HUES48 (cell line): ENCODE measurements around the gene LYZL6.
"Not testable (repeated sequence)": the region's sequence is repeated elsewhere in the genome, so short reads cannot be mapped to it uniquely, and the experiment has no call there.

Experiments used
- H3K27ac ChIP-seq: one replicate; pipeline ENCODE4 v1.7.0; 2013; ENCODE audit warnings: low read depth, low read length, inconsistent platforms
- H3K27me3 ChIP-seq: 2 replicates; pipeline ENCODE4 v1.6.1; 2013; ENCODE audit warnings: mild to moderate bottlenecking, low read length; ENCODE audit not compliant: control insufficient read depth, insufficient read depth
- H3K36me3 ChIP-seq: 2 replicates; pipeline ENCODE4 v1.6.1; 2013; ENCODE audit warnings: low read length; ENCODE audit not compliant: control insufficient read depth, insufficient read depth
- H3K4me1 ChIP-seq: 2 replicates; pipeline ENCODE4 v1.6.1; 2013; ENCODE audit warnings: mild to moderate bottlenecking, low read length; ENCODE audit not compliant: control insufficient read depth, insufficient read depth
- H3K4me3 ChIP-seq: 2 replicates; pipeline ENCODE4 v1.5.1; 2013; ENCODE audit warnings: mild to moderate bottlenecking, low read depth, low read length
- H3K9ac ChIP-seq: 2 replicates; pipeline ENCODE4 v1.6.1; 2013; ENCODE audit warnings: mild to moderate bottlenecking, low read depth, low read length, moderate library complexity
- H3K9me3 ChIP-seq: 2 replicates; pipeline ENCODE4 v1.6.1; 2013; ENCODE audit warnings: low read length; ENCODE audit not compliant: control insufficient read depth, insufficient read depth

The LYZL6 gene

GRCh38 chr17:35947156-35947585 is 3.7 kb upstream of the LYZL6 start:
- no peak overlapping the region for H3K9ac ChIP-seq
- no peak overlapping the region for H3K27ac ChIP-seq
- no peak overlapping the region for H3K4me3 ChIP-seq

DNA sequence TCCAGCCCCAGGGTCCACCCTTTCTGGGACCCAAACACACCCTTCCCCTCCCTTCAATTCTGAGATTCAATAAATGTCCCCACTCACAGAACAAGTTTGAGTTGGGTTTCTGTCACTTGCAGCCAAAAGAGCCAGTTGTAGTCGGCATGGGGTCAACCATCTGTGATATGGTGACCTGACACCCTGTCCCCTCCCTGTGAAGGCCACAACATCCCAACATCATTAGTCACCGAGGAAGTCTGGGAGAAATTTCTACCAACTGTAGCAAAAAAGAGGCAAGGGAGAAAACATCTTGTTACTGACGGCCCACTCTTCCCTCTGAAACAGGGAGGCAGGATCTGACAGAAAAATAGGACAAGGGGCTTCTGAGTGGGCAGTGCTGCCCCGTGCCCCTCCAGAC is 638 bp upstream of the LYZL6 start:
- Histone ChIP-seq H3K27me3 (no peaks in the 10 kb centered on the region), H3K4me1 (no peaks in the 10 kb centered on the region), H3K4me3 (no peak overlapping the region), H3K9me3 (no peaks in the 10 kb centered on the region), H3K9ac (no peak overlapping the region), H3K27ac (no peak overlapping the region), H3K36me3 (no peaks in the 10 kb centered on the region)

More at GRCh38 chr17:35947156-35947585, 3.7 kb upstream of the LYZL6 start:
- H3K27me3 ChIP-seq, result no peaks in the 10 kb centered on the region
- no peaks in the 10 kb centered on the region for H3K36me3 ChIP-seq
- H3K9me3 ChIP-seq, result no peaks in the 10 kb centered on the region
- H3K4me1 ChIP-seq, result no peaks in the 10 kb centered on the region

DNA sequence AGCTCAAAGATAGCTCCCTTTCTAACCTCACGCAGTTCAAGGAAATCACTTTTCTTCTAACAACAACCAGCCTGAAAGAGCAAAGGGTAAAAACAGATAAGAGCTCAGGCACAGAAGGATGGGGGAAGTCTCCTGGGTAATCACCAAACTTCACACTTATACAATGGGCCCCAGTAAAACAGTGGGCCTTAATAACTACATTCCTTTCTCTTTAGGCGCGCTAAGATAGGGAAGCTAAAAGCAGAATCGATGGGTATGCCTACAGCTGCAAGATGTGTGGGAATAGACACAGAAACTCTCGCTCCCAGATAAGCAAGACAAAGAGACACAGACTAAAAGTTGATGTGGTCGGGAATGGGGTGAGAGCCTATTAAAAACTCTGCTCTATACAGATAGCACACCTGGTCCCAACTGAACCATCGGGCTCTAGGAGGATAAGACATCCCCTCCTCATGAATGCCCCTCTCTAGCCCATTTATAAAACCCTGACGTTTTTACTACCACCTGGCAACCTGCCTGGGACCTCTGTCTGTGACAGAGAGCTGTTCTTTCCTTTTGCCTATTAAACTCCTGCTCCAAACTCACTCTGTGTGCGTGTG is 826 bp downstream of the LYZL6 start:
- H3K4me1 ChIP-seq, result no peaks in the 10 kb centered on the region
- no peak overlapping the region for H3K9ac ChIP-seq
- no peak overlapping the region for H3K4me3 ChIP-seq
- no peaks in the 10 kb centered on the region for H3K36me3 ChIP-seq
- H3K27me3 ChIP-seq, result no peaks in the 10 kb centered on the region
- H3K27ac ChIP-seq, result no peak overlapping the region
- no peaks in the 10 kb centered on the region for H3K9me3 ChIP-seq

- not testable (repeated sequence) for H3K36me3 ChIP-seq, H3K27me3 ChIP-seq, H3K4me3 ChIP-seq, H3K27ac ChIP-seq, H3K9ac ChIP-seq, H3K9me3 ChIP-seq, H3K4me1 ChIP-seq
These were observed 5.0 kb downstream of the LYZL6 start for GRCh38 chr17:35938492-35938891.

DNA sequence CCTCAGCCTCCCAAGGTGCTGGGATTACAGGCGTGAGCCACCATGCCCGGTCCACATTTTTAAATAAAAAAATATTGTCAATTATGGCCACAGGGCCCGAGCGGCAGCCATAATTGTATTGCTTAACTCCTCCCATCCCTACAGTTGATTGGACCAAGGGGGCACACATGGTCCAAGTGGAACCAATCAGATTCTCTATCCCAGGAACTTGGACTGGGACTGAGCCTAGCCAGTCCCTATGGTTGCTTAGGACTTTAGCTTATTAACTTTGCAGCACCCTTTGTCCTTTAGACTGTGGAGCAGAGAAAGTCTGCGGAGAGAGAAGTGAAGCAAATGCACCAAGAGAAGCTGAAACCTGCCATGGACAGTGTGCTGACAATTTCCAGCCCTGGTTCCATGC is 7.5 kb downstream of the LYZL6 start:
- Histone ChIP-seq H3K27me3 (no peaks in the 10 kb centered on the region), H3K4me3 (no peak overlapping the region), H3K4me1 (peaks cover 10% of the 10 kb centered on the region), H3K27ac (no peak overlapping the region), H3K36me3 (no peaks in the 10 kb centered on the region), H3K9ac (no peak overlapping the region), H3K9me3 (no peaks in the 10 kb centered on the region)

DNA sequence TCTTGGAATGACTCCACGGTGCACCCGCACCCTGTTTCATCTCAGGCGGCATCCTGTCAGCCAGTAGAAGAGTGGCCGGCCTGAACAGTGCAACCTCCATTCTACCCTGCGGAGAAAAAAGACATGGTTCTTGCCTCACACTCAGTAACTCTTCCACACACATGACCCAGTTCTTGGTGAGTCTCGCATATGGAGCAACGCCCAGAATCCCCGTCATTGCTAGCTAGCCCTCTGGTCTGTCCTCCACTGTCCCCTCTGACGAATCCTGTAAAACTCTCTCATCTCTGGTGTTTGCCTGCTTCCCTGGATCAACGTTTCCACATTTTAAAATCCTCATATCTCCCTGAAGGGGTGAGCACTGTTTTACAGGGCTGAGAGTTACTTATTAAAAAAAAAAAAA is 8.8 kb downstream of the LYZL6 start:
- Histone ChIP-seq H3K36me3 (no peaks in the 10 kb centered on the region), H3K27ac (no peak overlapping the region), H3K9me3 (no peaks in the 10 kb centered on the region), H3K27me3 (peaks cover 4% of the 10 kb centered on the region; the same call in 1 of the 2 replicates), H3K4me3 (no peak overlapping the region), H3K9ac (no peak overlapping the region), H3K4me1 (peaks cover 16% of the 10 kb centered on the region)

GRCh38 chr17:35932586-35932985 is 10.9 kb downstream of the LYZL6 start:
- Histone ChIP-seq H3K9me3 (no peaks in the 10 kb centered on the region), H3K27me3 (peaks cover 6% of the 10 kb centered on the region; the same call in 1 of the 2 replicates), H3K36me3 (0 out of 2 replicates have a peak, but pooled peaks cover 3% of the 10 kb centered on the region), H3K4me1 (peaks cover 17% of the 10 kb centered on the region), H3K9ac (no peak overlapping the region), H3K4me3 (no peak overlapping the region), H3K27ac (no peak overlapping the region)

DNA sequence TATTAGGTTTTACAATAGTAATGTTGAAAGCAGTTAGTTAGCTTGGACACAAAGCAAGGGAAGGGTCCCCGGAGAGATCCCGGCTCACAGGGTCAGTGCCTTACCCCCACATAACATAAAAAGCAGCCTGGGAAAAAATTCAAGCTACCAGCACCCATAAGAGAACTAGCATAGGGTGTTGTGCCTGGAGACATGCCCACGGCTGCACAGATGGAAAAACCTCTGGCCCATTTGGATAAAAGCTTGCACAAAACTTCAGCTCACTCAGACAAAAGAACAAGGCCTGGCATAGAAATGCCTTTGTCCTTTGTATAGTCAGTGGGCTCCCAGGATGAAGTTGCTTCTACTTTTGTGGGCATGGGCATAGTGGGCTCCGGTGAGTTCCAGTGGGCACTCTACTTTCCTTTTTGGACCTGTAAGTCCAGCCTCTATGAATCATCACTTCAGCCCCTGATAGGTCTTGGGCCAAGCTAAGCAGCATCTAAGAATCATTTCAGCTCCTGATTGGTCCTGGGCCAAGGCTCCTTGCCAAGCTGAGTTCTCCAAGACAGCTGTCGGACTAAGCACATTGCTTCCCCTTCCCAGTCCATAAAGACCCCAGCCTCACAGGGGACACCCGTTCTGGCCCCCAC is 11.6 kb downstream of the LYZL6 start:
- Histone ChIP-seq H3K9me3 (no peaks in the 10 kb centered on the region), H3K36me3 (0 out of 2 replicates have a peak, but pooled peaks cover 3% of the 10 kb centered on the region), H3K27ac (no peak overlapping the region), H3K9ac (no peak overlapping the region), H3K27me3 (peaks cover 6% of the 10 kb centered on the region; the same call in 1 of the 2 replicates), H3K4me1 (peaks cover 17% of the 10 kb centered on the region), H3K4me3 (no peak overlapping the region)

- peak within 1 kb of the TSS; percentile 74 for H3K4me3 ChIP-seq
- H3K4me1 ChIP-seq, result peaks cover 17% of the 10 kb centered on the region
- H3K27me3 ChIP-seq, result peaks cover 6% of the 10 kb centered on the region; the same call in 1 of the 2 replicates
- H3K27ac ChIP-seq, result peak within 1 kb of the TSS; percentile 42
- H3K9me3 ChIP-seq, result no peaks in the 10 kb centered on the region
- peaks cover 3% of the 10 kb centered on the region; the same call in 1 of the 2 replicates for H3K36me3 ChIP-seq
- no peak within 1 kb of the TSS for H3K9ac ChIP-seq
These were observed 13.1 kb downstream of the LYZL6 start, which contains the start of gene RDM1 for GRCh38 chr17:35930211-35931065. Gene RDM1, minus strand, starts transcription at chr17:35930773. Its CDS starts 46 bp downstream, at chr17:35930727.

DNA sequence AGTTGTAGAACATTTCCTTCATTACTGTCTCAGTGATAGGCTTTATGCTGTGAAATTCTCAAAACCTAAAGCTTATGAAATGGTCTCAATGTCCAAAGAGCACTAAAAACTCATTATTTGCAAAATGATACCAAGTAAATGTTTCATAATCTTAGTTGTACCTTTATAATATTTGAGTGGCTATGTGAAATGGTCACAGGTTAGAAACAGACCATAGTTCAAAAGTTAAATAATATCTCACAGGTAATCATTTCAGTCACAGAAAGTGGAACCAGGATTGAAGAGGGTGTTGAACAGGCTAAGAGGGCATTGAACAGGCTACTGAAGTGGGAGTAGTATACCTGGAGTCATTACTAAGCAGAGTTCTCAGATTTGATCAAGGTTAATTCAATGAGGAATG is 15.8 kb downstream of the LYZL6 start:
- no peak overlapping the region for H3K27ac ChIP-seq
- H3K9me3 ChIP-seq, result no peaks in the 10 kb centered on the region
- peaks cover 7% of the 10 kb centered on the region; the same call in 1 of the 2 replicates for H3K36me3 ChIP-seq
- H3K4me1 ChIP-seq, result peaks cover 17% of the 10 kb centered on the region
- no peak overlapping the region for H3K4me3 ChIP-seq
- peaks cover 6% of the 10 kb centered on the region; the same call in 1 of the 2 replicates for H3K27me3 ChIP-seq
- H3K9ac ChIP-seq, result no peak overlapping the region
